RWPE1 (cell line): Measurements from ENCODE around the gene PON3.
"Not testable (repeated sequence)": the region's sequence is repeated elsewhere in the genome, so short reads cannot be mapped to it uniquely, and the experiment has no call there.

ENCODE experiments used
- CTCF ChIA-PET: fragments of 350-600 bp; sonication (Branson Sonifier 250); formaldehyde crosslinking; extraction: SDS; loops from one replicate; lab custom pipeline; 2021; lab: Yijun Ruan, JAX
- POLR2A ChIA-PET: fragments of 400-600 bp; formaldehyde crosslinking; extraction: SDS; loops from one replicate; lab custom pipeline; 2020; ENCODE audit warnings: antibody characterized with exemption; ENCODE audit not compliant: low non-redundant PET; lab: Yijun Ruan, JAX
- DNase-seq: peaks from one replicate; pipeline ENCODE4 v3.0.0; 2012; ENCODE audit warnings: low spot score
- H3K27ac ChIP-seq: fragments of 450-650 bp; 2 replicates; pipeline ENCODE4 v1.5.1; 2017
- TF ChIP-seq, protein P1 (sequence below): fragments of 450-650 bp; conservative IDR thresholded peaks from 2 replicates; pipeline ENCODE4 v1.5.1; 2017; ENCODE audit warnings: low read depth, mild to moderate bottlenecking

PON3 gene

DNA sequence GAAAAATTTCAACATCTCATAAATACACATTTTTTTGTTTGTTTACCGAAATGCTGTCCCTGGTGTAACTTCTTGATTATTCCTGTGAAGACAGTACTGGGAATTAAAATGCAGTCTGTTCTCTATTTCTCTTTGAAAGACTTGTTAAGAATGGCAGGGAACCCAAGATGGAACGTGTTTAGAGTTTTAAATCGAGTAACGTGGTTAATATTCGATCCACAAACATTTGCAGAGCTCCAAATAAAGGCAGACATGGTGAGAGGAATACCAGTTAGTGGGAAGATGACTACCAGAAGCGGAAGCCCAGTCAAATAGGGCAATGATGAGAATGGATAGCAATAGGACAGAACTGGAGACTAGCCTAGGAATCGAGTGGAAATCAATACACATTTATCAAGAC lies 6.7 kb downstream of the PON3 start:
- ChIA-PET CTCF (interaction anchor here (0.7 kb wide), 1 partner anchor 36 kb away, joined by 3 read pairs; no protein-coding TSS in a partner anchor), POLR2A (no interaction called here)
- no peak overlapping the region for H3K27ac ChIP-seq
- TF ChIP-seq, protein P1, sequence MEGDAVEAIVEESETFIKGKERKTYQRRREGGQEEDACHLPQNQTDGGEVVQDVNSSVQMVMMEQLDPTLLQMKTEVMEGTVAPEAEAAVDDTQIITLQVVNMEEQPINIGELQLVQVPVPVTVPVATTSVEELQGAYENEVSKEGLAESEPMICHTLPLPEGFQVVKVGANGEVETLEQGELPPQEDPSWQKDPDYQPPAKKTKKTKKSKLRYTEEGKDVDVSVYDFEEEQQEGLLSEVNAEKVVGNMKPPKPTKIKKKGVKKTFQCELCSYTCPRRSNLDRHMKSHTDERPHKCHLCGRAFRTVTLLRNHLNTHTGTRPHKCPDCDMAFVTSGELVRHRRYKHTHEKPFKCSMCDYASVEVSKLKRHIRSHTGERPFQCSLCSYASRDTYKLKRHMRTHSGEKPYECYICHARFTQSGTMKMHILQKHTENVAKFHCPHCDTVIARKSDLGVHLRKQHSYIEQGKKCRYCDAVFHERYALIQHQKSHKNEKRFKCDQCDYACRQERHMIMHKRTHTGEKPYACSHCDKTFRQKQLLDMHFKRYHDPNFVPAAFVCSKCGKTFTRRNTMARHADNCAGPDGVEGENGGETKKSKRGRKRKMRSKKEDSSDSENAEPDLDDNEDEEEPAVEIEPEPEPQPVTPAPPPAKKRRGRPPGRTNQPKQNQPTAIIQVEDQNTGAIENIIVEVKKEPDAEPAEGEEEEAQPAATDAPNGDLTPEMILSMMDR, result no peak
- no peak for DNase-seq

DNA sequence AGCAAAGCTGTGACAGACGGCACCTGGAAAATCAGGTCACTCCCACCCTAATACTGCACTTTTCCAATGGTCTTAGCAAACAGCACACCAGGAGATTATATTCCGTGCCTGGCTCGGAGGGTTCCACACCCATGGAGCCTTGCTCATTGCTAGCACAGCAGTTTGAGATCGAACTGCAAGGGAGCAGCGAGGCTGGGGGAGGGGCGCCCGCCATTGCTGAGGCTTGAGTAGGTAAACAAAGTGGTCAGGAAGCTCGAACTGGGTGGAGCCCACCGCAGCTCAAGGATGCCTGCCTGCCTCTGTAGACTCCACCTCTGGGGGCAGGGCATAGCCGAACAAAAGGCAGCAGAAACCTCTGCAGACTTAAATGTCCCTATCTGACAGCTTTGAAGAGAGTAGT lies 16.7 kb downstream of the PON3 start:
- CTCF ChIA-PET, DNase-seq, POLR2A ChIA-PET: not testable (repeated sequence)

DNA sequence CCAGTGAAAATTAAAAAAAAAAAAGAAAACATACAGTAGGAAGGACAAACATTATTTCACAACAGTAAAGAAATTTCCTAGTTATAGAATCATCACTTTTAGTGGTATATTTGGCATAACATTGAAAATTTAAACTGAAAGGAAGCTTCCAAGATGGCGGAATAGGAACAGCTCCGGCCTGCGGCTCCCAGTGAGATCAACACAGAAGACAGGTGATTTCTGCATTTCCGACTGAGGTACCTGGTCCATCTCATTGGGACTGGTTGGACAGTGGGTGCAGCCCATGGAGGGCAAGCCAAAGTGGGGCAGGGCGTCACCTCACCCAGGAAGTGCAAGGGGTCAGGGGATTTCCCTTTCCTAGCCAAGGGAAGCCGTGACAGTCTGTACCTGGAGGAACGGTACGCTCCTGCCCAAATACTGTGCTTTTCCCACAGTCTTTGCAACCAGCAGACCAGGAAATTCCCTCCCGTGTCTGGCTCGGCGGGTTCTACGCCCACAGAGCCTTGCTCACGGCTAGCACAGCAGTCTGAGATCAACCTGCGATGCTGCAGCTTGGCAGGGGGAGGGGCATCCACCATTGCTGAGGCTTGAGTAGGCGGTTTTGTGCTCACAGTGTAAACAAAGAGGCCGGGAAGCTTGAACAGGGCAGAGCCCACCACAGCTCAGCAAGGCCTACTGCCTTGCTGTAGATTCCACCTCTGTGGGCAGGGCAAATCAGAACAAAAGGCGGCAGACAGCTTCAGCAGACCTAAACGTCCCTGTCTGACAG lies 19.4 kb downstream of the PON3 start:
- TF ChIP-seq, protein P1, result no peak
- no peak for DNase-seq
- H3K27ac ChIP-seq, result no peak overlapping the region
- ChIA-PET POLR2A (no interaction called here), CTCF (interaction anchor here (0.6 to 0.7 kb wide), 3 partner anchors 658 to 1344 kb away, joined by 3 to 4 read pairs (median 4); no protein-coding TSS in a partner anchor)

More for the DNA sequence above, 16.7 kb downstream of the PON3 start:
- H3K27ac ChIP-seq, result not testable (repeated sequence)

DNA sequence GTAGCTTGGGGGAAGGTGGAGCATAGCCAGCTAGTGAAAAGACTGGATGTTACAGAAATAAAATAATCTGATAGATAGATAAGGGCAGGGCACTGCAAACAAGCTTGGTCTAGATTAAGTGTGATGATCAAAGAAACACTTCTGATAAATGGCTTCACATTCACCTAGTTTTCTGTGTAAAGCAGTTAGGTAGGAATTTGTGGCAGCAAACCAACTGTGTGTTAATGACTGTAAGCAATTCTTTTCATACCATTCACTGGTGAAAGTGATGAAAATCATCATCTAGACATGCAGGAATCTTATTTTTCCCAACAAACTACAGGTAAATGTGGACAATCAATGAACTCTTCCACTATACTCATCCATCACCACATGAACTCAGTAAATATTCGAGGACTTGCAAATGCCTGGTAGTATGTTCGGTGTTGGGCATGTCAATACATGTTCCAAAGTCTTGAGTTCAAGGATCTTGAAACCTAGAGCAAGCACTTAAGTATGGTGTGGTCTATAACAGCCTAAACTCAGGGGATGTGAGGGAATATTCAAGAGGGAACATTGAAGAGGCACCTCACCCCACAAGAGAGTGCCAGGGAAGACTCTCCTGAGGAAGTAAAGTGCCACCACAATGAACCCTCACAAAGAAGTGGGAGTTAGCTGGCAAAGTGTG lies 20.5 kb downstream of the PON3 start:
- no peak overlapping the region for H3K27ac ChIP-seq
- ChIA-PET POLR2A (no interaction called here), CTCF (interaction anchor here (0.7 kb wide), 1 partner anchor 657 kb away, joined by 3 read pairs; no protein-coding TSS in a partner anchor)
- DNase-seq, result no peak
- TF ChIP-seq, protein P1, result no peak

DNA sequence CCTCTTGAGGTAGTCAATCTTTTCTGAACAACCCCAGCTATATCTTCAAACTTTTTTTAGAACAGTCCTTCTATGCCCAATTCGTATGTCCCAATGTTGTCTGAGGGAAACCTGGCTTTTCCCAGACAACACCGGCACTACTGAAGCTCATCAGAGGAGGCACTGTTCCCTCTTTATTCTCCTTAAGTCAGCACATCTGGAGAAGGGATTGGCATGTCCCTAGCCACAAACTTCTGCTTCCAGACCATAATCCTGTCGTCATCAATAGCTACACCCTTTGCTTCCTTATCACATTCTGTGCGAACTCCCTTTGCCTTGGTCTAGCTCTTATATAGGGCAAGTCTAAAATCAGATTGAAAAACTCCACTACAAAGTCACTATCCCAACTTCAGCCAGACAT lies 22.9 kb downstream of the PON3 start:
- DNase-seq, result no peak
- H3K27ac ChIP-seq, result no peak overlapping the region
- POLR2A ChIA-PET, result no interaction called here
- TF ChIP-seq, protein P1, result no peak
- CTCF ChIA-PET, result no interaction called here

DNA sequence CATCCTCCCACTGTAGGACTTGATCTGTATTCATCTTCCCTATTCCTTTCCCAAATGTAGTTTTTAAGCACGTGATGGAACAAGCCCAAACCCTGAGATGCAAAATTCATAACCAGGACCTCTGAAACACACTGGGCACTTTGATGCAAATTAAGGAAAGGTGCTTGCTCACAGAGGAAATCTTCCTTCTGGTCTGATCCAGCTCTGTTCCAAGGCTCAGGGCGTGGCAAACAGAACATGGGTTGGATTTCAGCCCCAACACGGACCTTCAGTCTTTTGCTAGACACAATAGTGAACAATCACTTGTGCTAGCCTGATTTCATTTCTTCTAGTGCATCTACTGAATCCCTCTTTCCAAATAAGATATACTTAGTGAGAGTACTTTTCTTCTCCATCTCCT lies 27.9 kb downstream of the PON3 start:
- TF ChIP-seq, protein P1, result no peak
- ChIA-PET CTCF (no interaction called here), POLR2A (no interaction called here)
- H3K27ac ChIP-seq, result no peak overlapping the region
- no peak for DNase-seq

DNA sequence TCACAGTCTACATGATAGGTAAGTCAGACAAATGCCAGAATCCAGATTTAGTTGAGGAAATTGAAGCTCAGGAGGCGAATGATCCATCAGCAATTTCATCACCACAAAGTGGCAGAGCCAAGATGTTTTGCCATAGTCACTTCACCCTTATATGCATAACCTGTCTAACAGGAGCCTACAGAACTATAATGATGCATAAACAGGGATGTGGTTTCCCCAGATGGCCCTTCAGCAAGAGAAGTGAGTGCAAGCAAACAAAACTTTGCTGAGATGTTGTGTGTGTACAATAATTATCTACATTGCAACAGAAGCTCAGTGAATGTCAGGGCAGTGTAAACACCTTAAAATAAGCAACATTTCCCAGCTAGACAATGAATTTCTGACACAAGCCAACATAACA lies 28.6 kb downstream of the PON3 start:
- no peak overlapping the region for H3K27ac ChIP-seq
- POLR2A ChIA-PET, result no interaction called here
- TF ChIP-seq, protein P1, result no peak
- CTCF ChIA-PET, result no interaction called here
- no peak for DNase-seq
